ENCODE data around the gene PPAN.
A peak's percentile ranks its signal among the peaks of the same experiment; 100 is the strongest.

PPAN gene

DNA sequence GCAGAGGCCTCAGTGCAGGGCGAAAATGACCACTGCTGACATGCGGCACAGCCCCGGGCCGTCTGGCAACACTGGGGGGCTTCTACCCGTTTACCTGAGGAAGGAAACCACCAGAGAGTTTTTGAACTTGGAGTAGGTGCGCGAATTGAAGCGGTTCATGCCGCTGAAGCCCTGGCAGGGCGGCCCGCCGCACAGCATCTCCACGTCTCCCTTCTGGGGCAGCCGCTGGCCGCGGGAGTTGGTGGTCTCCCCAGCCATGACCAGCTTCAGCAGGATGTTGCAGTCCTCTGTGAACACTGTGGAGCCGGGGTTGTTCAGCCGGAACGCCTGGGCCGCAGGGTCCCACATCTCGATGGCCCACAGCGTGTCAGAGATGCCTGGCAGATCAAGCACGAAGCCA, 33.8 kb downstream of the PPAN start:
- no peak for DNase-seq (ENCODE audit: low read depth in 2 of 2)

- no peak for DNase-seq (ENCODE audit: low read depth in 2 of 2)
Measured at GRCh38 chr19:10141479-10141878, 35.3 kb downstream of the PPAN start.

- no peak for DNase-seq (ENCODE audit: low read depth in 2 of 2)
Measured at GRCh38 chr19:10141973-10142372, 35.8 kb downstream of the PPAN start.

GRCh38 chr19:10142701-10143375, 36.7 kb downstream of the PPAN start:
- DNase-seq (ENCODE audit: low read depth in 2 of 2) = peak in 1 of 2 donors; percentile 14

DNA sequence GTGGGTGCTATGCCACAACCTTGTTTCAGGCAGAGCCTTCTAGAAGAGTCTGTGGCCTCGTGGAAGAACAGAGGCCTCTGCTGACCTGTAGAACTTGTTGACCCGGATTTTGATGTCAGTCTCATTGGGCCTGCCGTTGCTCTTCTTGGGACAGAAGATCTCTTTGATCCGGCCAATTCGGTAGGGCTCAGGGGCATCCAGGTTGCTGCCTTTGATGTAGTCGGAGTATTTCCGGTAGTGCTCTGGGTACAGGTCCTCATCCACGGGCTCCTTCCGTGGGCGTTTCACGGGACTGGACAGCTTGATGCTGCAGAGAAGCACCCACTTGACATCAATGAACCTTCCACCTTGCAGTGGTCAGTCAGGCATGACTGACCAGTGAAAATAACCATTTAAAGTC, 37.5 kb downstream of the PPAN start:
- DNase-seq (ENCODE audit: low read depth in 2 of 2) = no peak

DNA sequence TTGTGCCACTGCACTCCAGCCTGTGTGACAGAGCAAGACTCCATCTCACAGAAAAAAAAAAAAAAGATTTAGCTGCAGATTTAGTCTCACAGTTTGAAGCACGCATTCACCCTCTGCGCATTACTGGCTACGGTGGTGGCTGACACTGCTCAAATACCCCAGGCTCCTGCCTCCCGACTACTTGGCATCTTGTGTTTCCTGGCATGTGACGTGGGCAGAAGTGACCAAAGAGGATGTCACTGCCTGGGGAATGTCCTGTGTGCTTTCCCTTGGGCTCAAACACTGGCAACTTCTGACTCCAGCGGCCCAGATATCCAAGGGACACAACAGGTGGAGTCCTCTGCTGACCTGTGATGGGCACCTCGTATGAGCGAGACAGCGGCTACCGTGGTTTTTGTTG, 38.2 kb downstream of the PPAN start:
- no peak for DNase-seq (ENCODE audit: low read depth in 2 of 2)

- DNase-seq (ENCODE audit: low read depth in 2 of 2) = no peak
Measured at GRCh38 chr19:10145031-10145430, 38.9 kb downstream of the PPAN start.

DNA sequence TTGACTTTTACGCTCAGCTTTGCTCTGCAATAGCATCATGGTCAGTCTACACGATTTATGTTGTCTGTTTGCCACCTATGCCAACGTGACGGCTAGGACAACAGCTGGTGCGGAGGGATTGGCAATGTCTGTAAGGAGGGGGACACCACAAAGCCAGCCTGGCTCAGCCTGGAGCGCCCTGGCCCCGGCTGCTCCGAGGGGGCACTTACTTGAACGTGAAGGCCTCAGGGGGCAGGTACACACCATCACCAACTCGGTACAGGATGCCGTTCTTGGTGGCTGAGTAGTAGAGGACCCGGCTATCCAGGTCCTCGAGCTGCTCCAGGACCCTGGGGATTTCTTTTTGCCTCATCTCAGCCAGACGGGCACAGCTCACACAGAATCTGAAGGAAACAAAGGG, 40.0 kb downstream of the PPAN start:
- DNase-seq (ENCODE audit: low read depth in 2 of 2) = no peak

DNA sequence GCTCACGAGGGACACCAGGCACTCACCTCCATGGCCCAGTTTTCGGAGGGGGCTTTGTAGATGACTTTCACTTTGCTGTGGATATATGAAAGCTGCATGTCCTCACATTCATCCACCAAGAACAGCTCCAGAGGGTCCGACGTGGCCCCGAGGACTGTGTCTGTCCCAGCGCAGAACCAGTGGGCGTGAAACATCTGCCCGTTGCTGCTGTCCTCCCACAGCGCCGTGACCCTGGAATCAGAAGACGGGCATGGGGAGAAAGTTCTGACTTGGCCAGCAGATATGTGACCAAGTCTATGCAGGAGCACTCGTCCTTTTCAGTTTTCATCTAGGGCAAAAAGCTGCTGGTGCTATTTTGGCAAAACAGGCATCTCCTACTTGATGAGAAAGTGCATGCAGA, 43.3 kb downstream of the PPAN start:
- DNase-seq (ENCODE audit: low read depth in 2 of 2) = no peak

DNA sequence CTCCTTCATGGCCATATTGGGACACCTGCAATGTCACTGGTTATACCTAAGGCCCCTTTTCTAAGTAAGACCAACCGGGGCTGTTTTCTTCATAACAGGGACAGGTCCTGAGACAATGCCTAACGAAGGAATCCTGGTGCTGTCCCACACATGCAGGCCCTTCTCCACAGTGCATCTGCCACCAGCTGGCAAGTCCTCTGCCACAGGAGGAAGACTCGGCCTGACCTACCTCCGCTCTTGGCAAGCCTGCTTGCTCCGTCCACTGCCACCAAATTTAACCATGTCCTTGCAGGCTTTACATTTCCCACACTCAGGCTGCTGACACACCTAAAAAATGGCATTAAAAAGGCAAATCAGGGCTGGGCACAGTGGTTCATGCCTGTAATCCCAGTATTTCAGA, 45.4 kb downstream of the PPAN start:
- no peak for DNase-seq (ENCODE audit: low read depth in 2 of 2)

DNA sequence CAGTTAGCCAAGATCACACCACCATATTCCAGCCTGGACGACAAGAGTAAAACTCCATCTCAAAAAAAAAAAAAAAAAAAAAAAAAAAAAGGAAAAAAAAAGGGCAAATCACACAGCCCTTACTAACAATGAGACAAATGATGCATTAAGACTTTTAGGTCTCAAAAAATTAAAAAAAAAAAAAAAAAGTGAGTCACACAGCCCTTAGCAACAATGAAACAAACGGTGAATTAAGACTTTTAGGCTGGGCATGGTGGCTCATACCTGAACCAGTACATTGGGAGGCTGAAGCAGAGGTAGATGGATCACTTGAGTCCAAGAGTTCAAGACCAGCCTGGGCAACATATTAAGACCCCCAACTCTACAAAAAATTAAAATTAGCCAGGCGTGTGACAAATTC, 45.9 kb downstream of the PPAN start:
- no peak for DNase-seq (ENCODE audit: low read depth in 2 of 2)

DNA sequence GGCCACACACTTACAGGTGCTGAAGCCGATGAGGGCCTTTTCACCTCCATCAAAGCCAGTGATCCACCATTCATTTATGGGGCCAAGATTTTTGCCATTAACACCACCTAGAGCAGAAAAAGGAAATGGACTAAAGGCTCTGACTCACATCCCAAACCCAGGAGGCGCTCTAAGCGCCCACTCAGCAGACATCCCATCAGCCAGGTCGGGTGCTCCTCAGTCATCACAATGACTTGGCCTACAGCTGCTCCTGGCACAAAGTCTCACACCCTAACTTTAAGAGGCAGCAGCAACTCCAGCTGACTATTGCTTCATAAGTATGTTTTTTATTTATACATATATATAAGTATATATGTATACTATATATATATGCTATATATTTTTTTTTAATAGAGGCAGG, 49.7 kb downstream of the PPAN start:
- no peak for DNase-seq (ENCODE audit: low read depth in 2 of 2)

- DNase-seq (ENCODE audit: low read depth in 2 of 2) = no peak
Measured at GRCh38 chr19:10158071-10158470, 51.9 kb downstream of the PPAN start.

- no peak for DNase-seq (ENCODE audit: low read depth in 2 of 2)
Measured at GRCh38 chr19:10158485-10158884, 52.3 kb downstream of the PPAN start.

- DNase-seq (ENCODE audit: low read depth in 2 of 2) = no peak
Measured at GRCh38 chr19:10159610-10160009, 53.4 kb downstream of the PPAN start.

All from stimulated activated CD8-positive, alpha-beta memory T cell treated with anti-CD3 and anti-CD28 coated beads, Interleukin-7, amount 100 ng/mL, for 4 hours (primary cell).